ENCODE measurements around the gene ABLIM1.

GRCh38 chr10:114566064-114566463 is 92.0 kb downstream of the ABLIM1 start:
- TF ChIP-seq CTCF (IDR thresholded peaks at IDR 0.05) (no peak), POLR2A (IDR thresholded peaks at IDR 0.05) (no peak)

Measured in testis (tissue), 2 donors.